ENCODE measurements around the gene BACE2.

GRCh38 chr21:41133874-41134522 is 34.0 kb upstream of the BACE2 start:
- no peak for TF ChIP-seq POLR2A (IDR thresholded peaks at IDR 0.05)
- peak in 4 of 6 experiments; percentile 32 to 53 (median 46) for TF ChIP-seq CTCF (IDR thresholded peaks at IDR 0.05)
